GM23338 (cell line): Measurements from ENCODE around the gene ESR2. TPM values are rescaled to one million over a fixed set of nuclear protein-coding genes. Genes with fewer than 3 reads are reported as not detected.

Experiments used
- ATAC-seq: fragments of 200-7000 bp; cut with Tn5 transposase; 3 replicates; pipeline ENCODE4 v1.9.1; 2020
- DNase-seq: peaks from one replicate; pipeline ENCODE4 v3.0.0-alpha.2; 2015; ENCODE audit warnings: low spot score
- H2AFZ ChIP-seq: fragments of 200-600 bp; sonication (generic); 2 replicates; pipeline ENCODE4 v1.8.0; 2016; ENCODE audit warnings: antibody characterized with exemption, mild to moderate bottlenecking, moderate library complexity
- H3F3A ChIP-seq: fragments of 200-600 bp; sonication (generic); replicated peaks from 2 replicates; pipeline ENCODE4 v1.8.0; 2017; ENCODE audit warnings: antibody characterized with exemption, mixed run types, low read depth
- H3K27ac ChIP-seq: fragments of 200-600 bp; sonication (generic); 2 replicates; pipeline ENCODE4 v1.6.1; 2016; ENCODE audit warnings: low read depth
- H3K27me3 ChIP-seq: fragments of 200-600 bp; sonication (generic); 2 replicates; pipeline ENCODE4 v1.8.0; 2016; ENCODE audit warnings: mild to moderate bottlenecking, mixed run types, moderate library complexity; ENCODE audit not compliant: insufficient read depth
- H3K36me3 ChIP-seq: fragments of 200-600 bp; sonication (generic); 2 replicates; pipeline ENCODE4 v1.8.0; 2016; ENCODE audit warnings: mild to moderate bottlenecking; ENCODE audit not compliant: insufficient read depth
- H3K4me1 ChIP-seq: fragments of 200-600 bp; sonication (generic); 2 replicates; pipeline ENCODE4 v1.8.0; 2016; ENCODE audit warnings: mild to moderate bottlenecking, moderate library complexity; ENCODE audit not compliant: insufficient read depth
- H3K4me2 ChIP-seq: fragments of 200-600 bp; sonication (generic); 2 replicates; pipeline ENCODE4 v1.7.1; 2017; ENCODE audit warnings: mixed run types
- H3K4me3 ChIP-seq: fragments of 200-600 bp; sonication (generic); 2 replicates; pipeline ENCODE4 v1.6.1; 2016; ENCODE audit warnings: mixed run types
- H3K79me2 ChIP-seq: fragments of 200-600 bp; sonication (generic); replicated peaks from 2 replicates; pipeline ENCODE4 v1.8.0; 2017; ENCODE audit warnings: mild to moderate bottlenecking; ENCODE audit not compliant: insufficient read depth
- H3K9me2 ChIP-seq: fragments of 200-600 bp; sonication (generic); 2 replicates; pipeline ENCODE4 v1.8.0; 2017; ENCODE audit not compliant: insufficient read depth
- H4K20me1 ChIP-seq: fragments of 200-600 bp; sonication (generic); replicated peaks from 2 replicates; pipeline ENCODE4 v1.8.0; 2017; ENCODE audit warnings: mild to moderate bottlenecking; ENCODE audit not compliant: insufficient read depth
- H3K27ac Mint-ChIP-seq: 2 replicates; pipeline ENCODE4 v1.8.0; 2020; ENCODE audit warnings: inconsistent platforms, mild to moderate bottlenecking, moderate library complexity, mixed read lengths
- H3K27me3 Mint-ChIP-seq: 3 replicates; pipeline ENCODE4 v1.8.0; 2022; ENCODE audit warnings: low read depth, mild to moderate bottlenecking, moderate library complexity, mixed read lengths, inconsistent platforms; ENCODE audit not compliant: insufficient read depth, poor library complexity
- H3K36me3 Mint-ChIP-seq: 3 replicates; pipeline ENCODE4 v1.8.0; 2021; ENCODE audit warnings: low read depth, mild to moderate bottlenecking, inconsistent platforms, moderate library complexity, mixed read lengths
- H3K4me1 Mint-ChIP-seq: 3 replicates; pipeline ENCODE4 v1.8.0; 2020; ENCODE audit warnings: mild to moderate bottlenecking, inconsistent platforms, mixed read lengths
- H3K4me3 Mint-ChIP-seq: 3 replicates; pipeline ENCODE4 v1.8.0; 2021; ENCODE audit warnings: moderate library complexity, mild to moderate bottlenecking, inconsistent platforms, mixed read lengths
- H3K9me3 Mint-ChIP-seq: 3 replicates; pipeline ENCODE4 v1.8.0; 2020; ENCODE audit warnings: moderate library complexity, mild to moderate bottlenecking, inconsistent platforms, mixed read lengths
- CREB1 ChIP-seq: fragments of 250-450 bp; sonication (Bioruptor Pico); IDR thresholded peaks from 2 replicates; pipeline ENCODE4 v1.5.0; 2020; ENCODE audit warnings: low read depth, mild to moderate bottlenecking, moderate library complexity
- CTCF ChIP-seq, 2 experiments: fragments of 200-600 bp in 1 of 2; sonication (generic) in 1 of 2; conservative IDR thresholded peaks; 2 replicates each; pipeline versions ENCODE4 v1.5.1 to v1.6.1; 2016 to 2017; ENCODE audit warnings: antibody characterized with exemption in 2 of 2, low read depth in 2 of 2, mild to moderate bottlenecking in 2 of 2, moderate library complexity in 1 of 2
- ETS1 ChIP-seq: IDR thresholded peaks from 2 replicates; pipeline ENCODE4 v1.6.1; 2016; ENCODE audit warnings: antibody characterized with exemption
- EZH2 ChIP-seq: fragments of 200-600 bp; sonication (generic); IDR thresholded peaks from one replicate; pipeline ENCODE4 v1.8.0; 2017; ENCODE audit warnings: antibody characterized with exemption, mild to moderate bottlenecking, low read depth; ENCODE audit not compliant: unreplicated experiment
- EZH2phosphoT487 ChIP-seq: fragments of 200-600 bp; sonication (generic); IDR thresholded peaks from one replicate; pipeline ENCODE4 v1.8.1; 2018; ENCODE audit warnings: antibody characterized with exemption; ENCODE audit not compliant: unreplicated experiment
- JUNB ChIP-seq: IDR thresholded peaks from one replicate; pipeline ENCODE4 v1.6.1; 2016; ENCODE audit warnings: antibody characterized with exemption; ENCODE audit not compliant: unreplicated experiment
- NANOG ChIP-seq: IDR thresholded peaks from 2 replicates; pipeline ENCODE4 v1.6.1; 2016; ENCODE audit warnings: antibody characterized with exemption, borderline replicate concordance
- POLR2AphosphoS5 ChIP-seq: IDR thresholded peaks from 2 replicates; pipeline ENCODE4 v1.6.1; 2016; ENCODE audit warnings: antibody characterized with exemption, low read depth
- REST ChIP-seq: IDR thresholded peaks from one replicate; pipeline ENCODE4 v1.6.1; 2018; ENCODE audit warnings: antibody characterized with exemption; ENCODE audit not compliant: unreplicated experiment
- STAT1 ChIP-seq: IDR thresholded peaks from one replicate; pipeline ENCODE4 v1.6.1; 2016; ENCODE audit warnings: antibody characterized with exemption; ENCODE audit not compliant: unreplicated experiment
- ZNF114 ChIP-seq: fragments of 250-450 bp; sonication (Bioruptor Pico); IDR thresholded peaks from 2 replicates; pipeline ENCODE4 v1.5.0; 2020; ENCODE audit warnings: mild to moderate bottlenecking, moderate library complexity
- ZNF331 ChIP-seq: fragments of 250-450 bp; sonication (Bioruptor Pico); IDR thresholded peaks from 2 replicates; pipeline ENCODE4 v1.5.0; 2020; ENCODE audit warnings: low read depth, mild to moderate bottlenecking, moderate library complexity
- ZNF462 ChIP-seq: fragments of 250-450 bp; sonication (Bioruptor Pico); IDR thresholded peaks from 2 replicates; pipeline ENCODE4 v1.5.0; 2020; ENCODE audit warnings: mild to moderate bottlenecking, moderate library complexity
- polyA plus RNA-seq: library from polyadenylated mRNA; unstranded; fragments of >200 nt; fragmentation: Nextera tagmentation; extraction: Ambion mirVana; gene quantifications from 2 replicates; pipeline ENCODE4 v1.2.1, GENCODE V29; 2016
- total RNA-seq: library from RNA; depleted of rRNA; stranded (reverse); fragments of >200 nt; shearing (Covaris generic); gene quantifications from 2 replicates; pipeline ENCODE4 v1.2.3, GENCODE V29; 2014

ESR2 gene
- total and polyA plus RNA-seq, 2 experiments from 2014 or later: 0.58 to 0.59 TPM

GRCh38 chr14:64061706-64062105 is 232.5 kb downstream of the ESR2 start (continued):
- TF ChIP-seq REST: no peak
- no peak for TF ChIP-seq EZH2
- no peak for TF ChIP-seq ZNF331 (CRISPR knock-in tag)
- no peak for TF ChIP-seq JUNB
- TF ChIP-seq CREB1 (CRISPR knock-in tag): no peak
- no peak for TF ChIP-seq POLR2AphosphoS5
- no peak for TF ChIP-seq STAT1

- Histone ChIP-seq H3K36me3 (no peaks in the 10 kb centered on the region; the same call in 1 of the 2 replicates), H3K27ac (peak overlapping the region; percentile 2; the same call in 1 of the 2 replicates), H4K20me1 (no peaks in the 10 kb centered on the region), H3K79me2 (no peaks in the 10 kb centered on the region), H2AFZ (no peak overlapping the region), H3K27me3 (no peaks in the 10 kb centered on the region), H3K4me2 (peak overlapping the region; percentile 35), H3F3A (no peaks in the 10 kb centered on the region), H3K4me1 (peaks cover 22% of the 10 kb centered on the region), H3K4me3 (no peak overlapping the region), H3K9me2 (no peaks in the 10 kb centered on the region)
- Mint-ChIP-seq H3K4me1 (peaks cover 18% of the 10 kb centered on the region), H3K27ac (peak overlapping the region; percentile 94), H3K27me3 (peaks cover 4% of the 10 kb centered on the region), H3K4me3 (peak overlapping the region; percentile 17; the same call in 2 of the 3 replicates), H3K9me3 (no peaks in the 10 kb centered on the region), H3K36me3 (peaks cover 8% of the 10 kb centered on the region; the same call in 2 of the 3 replicates)
- TF ChIP-seq CREB1 (CRISPR knock-in tag): no peak
- TF ChIP-seq JUNB: no peak
- TF ChIP-seq NANOG: no peak
- TF ChIP-seq ZNF114: no peak
- TF ChIP-seq POLR2AphosphoS5: no peak
- no peak for TF ChIP-seq ZNF462
- TF ChIP-seq STAT1: no peak
- no peak for TF ChIP-seq ETS1
- no peak for TF ChIP-seq EZH2phosphoT487
- no peak for TF ChIP-seq ZNF331 (CRISPR knock-in tag)
- TF ChIP-seq CTCF (conservative IDR thresholded peaks at IDR 0.05; ENCODE audit: low read depth in 2 of 2): no peak
- DNase-seq (no peak), ATAC-seq (peak; percentile 19)
Measured at GRCh38 chr14:64061115-64061514, 233.1 kb downstream of the ESR2 start.
